DMS 273 treated with DMSO at 0.1 percent for 48 hours (cell line): Measurements from ENCODE around the gene RTKN2.
"Not testable (repeated sequence)": the region's sequence is repeated elsewhere in the genome, so short reads cannot be mapped to it uniquely, and the experiment has no call there.

Experiments used
- DNase-seq: peaks from one replicate; lab custom pipeline; 2025; lab: John Stamatoyannopoulos, UW

Gene RTKN2

DNA sequence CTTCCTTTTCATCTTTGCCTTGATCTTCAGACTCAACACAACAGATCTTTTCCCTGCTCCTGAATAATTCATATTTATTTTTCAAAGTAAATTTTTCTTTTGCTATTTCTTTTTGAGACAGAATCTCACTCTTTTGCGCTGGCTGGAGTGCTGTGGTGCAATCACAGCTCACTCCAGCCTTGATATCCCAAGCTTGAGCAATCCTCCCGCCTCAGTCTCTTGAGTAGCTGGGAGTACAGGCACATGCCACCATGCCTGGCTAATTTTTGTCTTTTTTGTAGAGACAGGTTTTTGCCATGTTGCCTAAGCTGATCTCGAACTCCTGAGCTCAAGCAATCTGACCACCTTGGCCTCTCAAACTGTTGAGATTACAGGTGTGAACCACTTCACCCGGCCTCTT, 9.2 kb downstream of the RTKN2 start:
- DNase-seq, result no peak

DNA sequence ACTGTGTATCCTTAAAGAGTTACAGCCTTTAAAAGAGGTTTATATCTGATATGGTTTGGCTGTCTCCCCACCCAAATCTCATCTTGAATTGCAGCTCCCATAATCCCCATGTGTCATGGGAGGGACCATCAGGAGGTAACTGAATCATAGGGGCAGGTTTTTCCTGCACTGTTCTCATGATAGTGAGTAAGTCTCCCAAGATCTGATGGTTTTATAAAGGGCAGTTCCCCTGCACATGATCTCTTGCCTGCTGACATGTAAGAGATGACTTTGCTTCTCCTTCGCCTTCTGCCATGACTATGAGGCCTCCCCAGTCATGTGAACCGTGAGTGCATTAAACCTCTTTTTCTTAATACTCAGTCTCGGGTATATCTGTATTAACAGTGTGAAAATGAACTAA, 9.7 kb downstream of the RTKN2 start:
- no peak for DNase-seq

- no peak for DNase-seq
Observed at GRCh38 chr10:62253704-62254103, 14.9 kb downstream of the RTKN2 start.

- no peak for DNase-seq
Observed at GRCh38 chr10:62252051-62252450, 16.6 kb downstream of the RTKN2 start.

GRCh38 chr10:62250594-62251198, 17.9 kb downstream of the RTKN2 start:
- DNase-seq, result no peak

- no peak for DNase-seq
Observed at GRCh38 chr10:62249957-62250356, 18.7 kb downstream of the RTKN2 start.

DNA sequence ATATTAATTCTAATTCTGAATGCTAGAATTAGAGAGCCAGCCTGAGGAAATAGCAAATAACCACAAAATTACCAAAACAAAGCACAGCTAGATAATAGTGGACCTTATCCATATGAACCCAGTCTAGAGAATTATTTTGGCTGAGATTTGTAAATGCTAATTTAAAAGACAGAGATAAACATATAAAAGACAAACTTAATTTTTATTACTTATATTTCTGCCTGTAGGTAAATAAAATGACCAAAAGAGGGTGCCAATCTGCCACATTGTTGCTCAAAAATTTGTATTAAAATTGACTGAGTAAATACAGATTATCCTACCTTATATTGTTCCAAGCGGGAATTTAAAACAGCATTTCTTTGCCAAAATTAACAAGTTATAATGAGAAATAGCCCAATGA, 20.2 kb downstream of the RTKN2 start:
- no peak for DNase-seq

DNA sequence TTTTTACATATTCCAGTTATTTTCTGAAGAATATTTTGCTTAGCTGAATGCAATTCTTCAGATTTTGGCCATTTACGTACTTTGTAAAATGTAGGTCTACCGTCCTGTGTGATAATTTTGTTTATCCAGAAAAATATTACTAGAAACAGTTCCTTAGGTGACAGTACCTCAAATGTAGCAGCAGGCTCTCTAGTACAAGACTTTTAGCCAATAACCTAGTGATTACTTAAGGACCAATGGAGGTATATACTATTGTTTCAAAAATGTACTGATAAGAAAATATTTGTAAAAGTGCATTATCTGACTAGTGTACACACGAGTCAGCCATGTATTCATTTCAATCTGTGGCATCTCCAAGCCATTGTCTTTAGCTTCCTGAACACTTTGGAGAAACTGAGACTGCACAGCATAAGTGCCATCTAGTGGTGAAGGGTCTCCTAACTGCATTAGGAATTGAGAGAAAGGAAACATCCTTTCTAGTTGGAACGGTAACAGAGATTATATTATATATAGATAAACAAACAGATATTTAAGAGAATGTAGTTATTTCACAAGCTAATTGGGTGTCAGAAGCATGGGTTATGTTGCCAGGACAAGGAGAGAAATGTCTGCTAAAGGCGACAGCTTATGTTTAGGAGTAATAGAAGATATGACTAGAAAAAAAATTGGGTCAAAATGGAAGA, 23.7 kb downstream of the RTKN2 start:
- DNase-seq, result no peak

DNA sequence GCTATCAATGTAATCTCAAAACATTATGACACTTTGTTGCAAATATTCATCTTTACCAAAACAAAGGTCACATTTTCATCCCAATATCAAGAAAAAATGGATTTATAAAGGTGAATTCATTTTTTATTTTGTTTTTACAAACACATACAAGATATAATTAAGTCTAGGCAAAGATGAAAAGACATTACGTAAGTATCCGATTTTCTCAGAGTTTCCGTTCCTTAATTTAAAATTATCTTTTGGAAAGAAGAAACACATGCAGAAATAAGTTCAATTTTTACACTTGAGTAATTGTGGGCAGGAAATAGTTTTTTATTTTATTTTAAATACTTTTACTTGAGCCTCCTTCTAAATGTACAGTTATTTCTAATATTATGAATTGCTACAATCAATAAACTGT, 24.6 kb downstream of the RTKN2 start:
- no peak for DNase-seq

DNA sequence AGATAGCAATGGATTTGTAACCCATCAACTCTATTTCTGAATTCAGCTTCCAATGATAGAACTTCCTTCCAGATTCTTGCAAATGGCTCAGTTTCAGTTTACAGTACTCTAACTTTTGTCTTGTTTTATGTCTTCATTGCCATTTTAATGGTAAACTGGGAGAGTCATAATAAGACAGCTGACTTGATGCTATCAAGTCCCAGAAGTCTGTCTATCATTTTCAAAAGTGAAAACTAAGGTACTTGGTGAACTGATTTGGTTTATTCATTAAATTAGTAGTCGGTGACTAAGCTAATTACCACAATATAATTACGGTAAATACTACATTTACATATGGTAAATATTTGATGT, 25.0 kb downstream of the RTKN2 start:
- DNase-seq, result no peak

DNA sequence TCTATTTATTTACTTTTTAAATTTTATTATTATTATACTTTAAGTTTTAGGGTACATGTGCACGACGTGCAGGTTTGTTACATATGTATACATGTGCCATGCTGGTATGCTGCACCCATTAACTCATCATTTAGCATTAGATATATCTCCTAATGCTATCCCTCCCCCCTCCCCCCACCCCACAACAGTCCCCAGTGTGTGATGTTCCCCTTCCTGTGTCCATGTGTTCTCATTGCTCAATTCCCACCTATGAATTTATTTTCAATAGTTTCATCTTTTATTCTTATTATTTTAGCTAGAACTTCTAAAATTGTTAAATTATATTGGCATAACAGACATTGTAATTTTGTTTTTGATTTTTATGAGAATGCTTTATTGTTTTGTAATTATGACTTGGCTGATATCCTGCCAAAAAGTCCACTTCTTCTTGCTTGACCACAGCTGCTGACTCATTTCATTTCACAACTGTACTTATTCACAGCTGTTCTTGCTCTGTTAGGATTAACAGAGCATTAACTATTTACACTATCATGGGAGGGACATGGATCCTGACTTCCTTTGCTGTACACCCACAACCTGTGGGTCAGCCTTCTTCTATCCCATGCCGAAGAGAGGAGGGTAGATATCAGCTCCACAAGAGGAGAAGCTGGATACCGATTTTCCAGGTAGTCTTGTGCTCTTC, 25.5 kb downstream of the RTKN2 start:
- DNase-seq, result not testable (repeated sequence)

DNA sequence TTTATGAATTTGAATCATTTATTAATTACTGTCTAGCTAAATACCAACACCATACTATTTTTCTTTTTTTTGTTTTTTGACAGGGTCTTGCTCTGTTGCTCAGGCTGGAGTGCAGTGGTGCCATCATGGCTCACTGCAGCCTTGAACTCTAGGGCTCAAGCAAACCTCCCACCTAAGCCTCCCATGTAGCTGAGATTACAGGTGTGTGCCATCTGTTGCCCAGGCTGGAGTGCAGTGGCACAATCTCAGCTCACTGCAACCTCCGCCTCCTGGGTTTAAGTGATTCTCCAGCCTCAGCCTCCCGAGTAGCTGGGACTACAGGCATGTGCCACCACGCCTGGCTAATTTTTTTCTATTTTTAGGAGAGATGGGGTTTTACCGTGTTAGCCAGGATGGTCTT, 27.1 kb downstream of the RTKN2 start:
- DNase-seq, result not testable (repeated sequence)

DNA sequence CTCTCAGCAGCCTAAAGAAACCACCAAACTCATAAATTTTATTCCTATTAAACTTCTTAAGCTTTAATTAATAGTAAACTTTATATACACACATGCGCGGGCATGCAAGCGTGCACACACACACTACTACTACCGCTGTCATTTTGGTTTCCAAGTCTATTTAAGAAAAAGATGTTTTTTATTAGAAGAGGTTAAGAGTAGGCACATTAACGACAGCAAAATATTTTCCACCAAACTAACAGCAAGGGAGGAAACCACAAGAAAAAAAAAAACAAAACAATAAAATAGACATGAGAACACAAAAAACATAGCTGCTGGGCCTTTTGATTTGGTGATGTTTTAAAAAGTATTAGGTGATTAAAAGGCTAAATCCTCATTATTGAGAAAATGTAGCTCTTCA, 28.6 kb downstream of the RTKN2 start:
- no peak for DNase-seq

- DNase-seq, result no peak
Observed at GRCh38 chr10:62238880-62239279, 29.8 kb downstream of the RTKN2 start.

GRCh38 chr10:62237966-62238365, 30.7 kb downstream of the RTKN2 start:
- no peak for DNase-seq

DNA sequence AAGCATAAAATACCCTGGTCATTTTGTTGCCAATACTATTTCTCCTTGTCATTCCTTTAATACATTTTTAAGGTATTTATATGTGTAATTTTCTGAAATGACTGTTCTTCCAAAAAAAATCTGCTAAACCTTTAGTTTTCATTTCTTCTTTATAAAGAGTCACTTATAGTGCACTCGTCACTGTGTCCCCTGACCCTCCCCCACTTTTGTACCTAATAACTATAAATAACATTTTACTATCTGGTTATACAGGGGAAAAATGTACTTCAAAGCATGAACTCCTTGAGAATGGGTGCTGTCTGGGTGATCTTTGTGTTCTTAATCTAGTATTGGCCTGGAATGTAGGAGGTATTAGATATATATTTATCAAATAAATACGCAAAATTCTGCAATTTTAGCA, 31.1 kb downstream of the RTKN2 start:
- no peak for DNase-seq

- DNase-seq, result no peak
Observed at GRCh38 chr10:62234077-62234605, 34.5 kb downstream of the RTKN2 start.

DNA sequence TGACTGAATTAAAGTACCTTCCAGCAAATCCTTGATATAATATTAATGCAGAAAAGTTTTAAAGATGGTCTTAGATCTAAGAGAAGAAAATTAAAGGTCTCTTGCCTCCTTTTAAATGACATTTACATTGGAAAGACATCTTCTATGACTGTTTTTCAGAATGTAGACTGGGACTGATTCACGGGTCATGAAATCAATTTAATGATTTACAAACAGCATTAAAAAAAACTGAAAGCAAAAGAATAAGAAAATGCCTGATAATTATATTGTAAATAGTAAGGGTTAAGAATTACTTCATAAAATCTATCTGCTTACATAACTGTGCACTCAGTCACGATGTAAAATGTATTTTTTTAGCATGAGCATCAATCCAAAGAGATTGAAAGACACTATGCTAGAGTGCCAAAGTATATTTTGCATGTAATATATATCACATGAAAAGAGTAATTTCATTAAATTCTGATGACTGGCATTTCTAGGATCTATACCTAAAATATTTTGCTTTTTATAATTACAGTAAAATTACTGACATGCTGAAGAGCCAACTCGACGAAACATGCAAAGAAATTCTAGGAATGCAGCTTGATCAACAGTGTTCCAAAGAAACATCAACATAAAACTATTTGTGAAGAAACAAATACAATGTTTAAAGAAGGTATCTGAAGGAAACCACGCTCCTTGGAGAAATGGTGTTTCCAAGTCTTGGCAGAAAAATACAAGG, 35.1 kb downstream of the RTKN2 start:
- DNase-seq, result no peak

GRCh38 chr10:62231805-62232204, 36.8 kb downstream of the RTKN2 start:
- no peak for DNase-seq

DNA sequence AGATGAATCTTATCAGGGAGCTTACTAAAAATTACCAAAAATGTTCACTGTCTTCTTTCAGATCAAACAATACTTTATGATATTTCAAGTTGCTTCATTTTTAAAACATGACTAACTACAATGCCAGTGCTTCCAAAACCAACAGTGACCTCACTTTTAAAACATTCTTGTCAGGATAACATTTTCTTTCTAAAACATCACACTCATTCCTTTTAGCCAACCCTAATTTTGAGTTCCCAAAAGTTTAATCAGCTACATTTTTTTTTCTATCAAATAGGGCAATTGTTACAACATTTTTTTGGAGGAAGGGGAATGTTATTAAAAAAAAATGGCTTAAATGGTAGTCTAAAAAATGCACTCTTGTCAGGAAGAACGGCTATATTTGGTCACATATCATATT, 37.3 kb downstream of the RTKN2 start:
- DNase-seq, result no peak

DNA sequence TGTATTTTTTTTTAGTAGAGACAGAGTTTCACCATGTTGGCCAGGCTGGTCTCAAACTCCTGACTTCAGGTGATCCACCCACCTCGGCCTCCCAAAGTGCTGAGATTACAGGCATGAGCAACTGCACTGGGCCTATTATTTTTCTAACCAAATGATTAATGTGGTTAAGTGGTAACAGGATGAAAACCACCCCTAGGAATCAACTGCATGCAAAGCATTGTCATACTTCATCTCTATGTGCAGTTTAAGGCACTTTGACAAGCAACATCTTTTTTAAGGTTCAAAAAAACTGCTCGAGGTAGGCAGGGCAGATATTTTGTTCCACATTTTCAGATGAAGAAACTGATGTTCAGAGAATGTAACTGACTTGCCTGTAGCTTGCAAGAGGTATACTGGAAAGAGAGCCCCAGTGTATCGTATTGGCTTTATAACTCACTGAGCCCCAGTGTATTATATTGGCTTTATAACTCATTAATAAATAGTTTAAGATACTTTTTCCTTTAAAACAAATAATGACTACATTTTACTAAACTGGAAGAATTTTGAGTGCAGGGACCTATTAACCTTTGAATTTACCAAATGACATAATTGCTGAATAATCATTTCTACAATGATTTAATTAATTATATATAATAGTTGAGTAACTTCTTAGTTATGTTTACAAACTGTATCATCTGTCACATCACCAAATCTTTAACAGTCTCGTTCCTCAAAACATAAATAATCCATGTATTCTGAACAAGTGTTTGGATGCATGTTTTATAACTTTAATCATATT, 38.1 kb downstream of the RTKN2 start:
- DNase-seq, result no peak

GRCh38 chr10:62225362-62225761, 43.3 kb downstream of the RTKN2 start:
- no peak for DNase-seq
